ENCODE measurements around the gene BRPF1.

The BRPF1 gene

DNA sequence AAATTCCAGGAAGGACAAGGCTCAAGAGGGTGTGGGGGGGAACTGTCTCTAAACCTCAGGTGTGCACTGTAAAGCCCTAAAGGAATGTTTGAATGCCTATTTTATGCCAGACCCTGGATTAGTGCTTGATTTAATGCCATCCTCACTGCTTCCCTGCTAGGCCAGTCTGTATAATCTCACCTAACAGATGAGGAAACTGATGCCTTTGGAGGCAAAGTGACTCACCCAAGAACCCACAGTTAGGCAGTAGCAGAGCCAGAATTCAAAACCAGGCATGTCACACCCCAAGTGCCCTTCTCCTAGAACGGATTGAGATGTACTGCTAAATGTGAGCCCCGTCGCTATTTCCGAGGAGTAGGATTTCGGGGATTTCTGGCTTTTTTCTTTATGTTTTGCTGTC is 30.4 kb downstream of the BRPF1 start:
- TF ChIP-seq TCF12 (IDR thresholded peaks at IDR 0.05; ENCODE audit: low read depth), result no peak
- TF ChIP-seq, protein P1, sequence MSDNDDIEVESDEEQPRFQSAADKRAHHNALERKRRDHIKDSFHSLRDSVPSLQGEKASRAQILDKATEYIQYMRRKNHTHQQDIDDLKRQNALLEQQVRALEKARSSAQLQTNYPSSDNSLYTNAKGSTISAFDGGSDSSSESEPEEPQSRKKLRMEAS (IDR thresholded peaks at IDR 0.05), result no peak
- no peak for TF ChIP-seq REST (IDR thresholded peaks at IDR 0.05; ENCODE audit: low read depth)
- no peak for TF ChIP-seq CREB1 (IDR thresholded peaks at IDR 0.05; ENCODE audit: low read depth)
- no peak for TF ChIP-seq CEBPB (IDR thresholded peaks at IDR 0.05)
- no peak for TF ChIP-seq EP300 (IDR thresholded peaks at IDR 0.05; ENCODE audit: borderline replicate concordance)
- TF ChIP-seq TAF1 (IDR thresholded peaks at IDR 0.05; ENCODE audit: low read depth), result no peak
- TF ChIP-seq USF1 (IDR thresholded peaks at IDR 0.05), result no peak
- TF ChIP-seq NFIC (IDR thresholded peaks at IDR 0.05), result no peak
- no peak for TF ChIP-seq ZBTB7A (IDR thresholded peaks at IDR 0.05; ENCODE audit: low read depth)
- no peak for TF ChIP-seq TEAD4 (IDR thresholded peaks at IDR 0.05)
- TF ChIP-seq FOXM1 (IDR thresholded peaks at IDR 0.05; ENCODE audit: borderline replicate concordance, low read depth), result no peak
- no peak for TF ChIP-seq RAD21 (IDR thresholded peaks at IDR 0.05; ENCODE audit: low read depth)
- TF ChIP-seq YY1 (IDR thresholded peaks at IDR 0.05; ENCODE audit: low read depth), result no peak
- TF ChIP-seq EGR1 (IDR thresholded peaks at IDR 0.05), result no peak

DNA sequence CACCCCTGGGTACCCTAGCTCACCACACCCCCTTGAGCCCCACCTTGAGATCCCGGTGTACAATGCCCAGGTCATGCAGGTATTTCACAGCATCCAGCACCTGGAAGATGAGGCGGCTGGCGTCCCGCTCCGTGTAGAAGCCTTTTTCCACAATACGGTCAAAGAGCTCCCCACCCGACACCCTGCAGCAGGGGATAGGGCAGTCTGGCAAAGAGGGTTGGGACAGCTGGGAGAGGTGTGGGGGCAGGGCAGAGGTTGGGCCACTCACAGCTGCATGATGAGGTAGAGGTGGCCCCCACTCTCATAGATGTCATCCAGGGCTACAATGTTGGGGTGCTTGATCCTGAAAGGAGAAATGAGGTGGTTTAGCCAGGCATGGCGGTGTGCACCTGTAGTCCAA is 31.3 kb downstream of the BRPF1 start:
- TF ChIP-seq USF1 (IDR thresholded peaks at IDR 0.05) (no peak), EGR1 (IDR thresholded peaks at IDR 0.05) (no peak), YY1 (IDR thresholded peaks at IDR 0.05; ENCODE audit: low read depth) (no peak), NFIC (IDR thresholded peaks at IDR 0.05) (no peak), TCF12 (IDR thresholded peaks at IDR 0.05; ENCODE audit: low read depth) (no peak), RAD21 (IDR thresholded peaks at IDR 0.05; ENCODE audit: low read depth) (no peak), FOXM1 (IDR thresholded peaks at IDR 0.05; ENCODE audit: borderline replicate concordance, low read depth) (no peak), TAF1 (IDR thresholded peaks at IDR 0.05; ENCODE audit: low read depth) (no peak), CREB1 (IDR thresholded peaks at IDR 0.05; ENCODE audit: low read depth) (no peak), TEAD4 (IDR thresholded peaks at IDR 0.05) (no peak), ZBTB7A (IDR thresholded peaks at IDR 0.05; ENCODE audit: low read depth) (no peak), CEBPB (IDR thresholded peaks at IDR 0.05) (no peak), EP300 (IDR thresholded peaks at IDR 0.05; ENCODE audit: borderline replicate concordance) (no peak), REST (IDR thresholded peaks at IDR 0.05; ENCODE audit: low read depth) (no peak)
- TF ChIP-seq, protein P1 (IDR thresholded peaks at IDR 0.05), result no peak

DNA sequence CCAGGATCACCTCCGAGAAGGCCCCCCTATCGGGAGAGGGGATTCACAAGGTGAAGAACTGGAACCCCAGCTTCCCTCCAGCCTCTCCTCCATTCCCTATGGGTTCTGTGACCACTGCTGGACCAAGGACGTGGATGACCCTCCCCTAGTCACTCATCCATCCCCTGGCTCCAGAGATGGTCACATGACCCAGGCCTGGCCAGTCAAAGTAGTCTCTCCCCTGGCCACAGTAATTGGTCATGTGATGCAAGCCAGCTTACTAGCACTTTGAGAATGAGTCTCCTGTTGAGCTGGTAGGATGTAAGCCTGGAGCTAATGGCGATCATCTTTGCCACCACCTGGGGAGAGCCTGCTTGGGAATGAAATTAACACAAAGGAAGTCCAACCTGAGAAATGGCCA is 34.3 kb downstream of the BRPF1 start:
- TF ChIP-seq USF1 (IDR thresholded peaks at IDR 0.05) (peak; percentile 88), FOXM1 (IDR thresholded peaks at IDR 0.05; ENCODE audit: borderline replicate concordance, low read depth) (no peak)

GRCh38 chr3:9767418-9767817 is 35.9 kb downstream of the BRPF1 start:
- no peak for TF ChIP-seq NFIC (IDR thresholded peaks at IDR 0.05)
- TF ChIP-seq TEAD4 (IDR thresholded peaks at IDR 0.05), result no peak
- TF ChIP-seq CEBPB (IDR thresholded peaks at IDR 0.05), result no peak
- TF ChIP-seq, protein P1 (IDR thresholded peaks at IDR 0.05), result no peak
- TF ChIP-seq EP300 (IDR thresholded peaks at IDR 0.05; ENCODE audit: borderline replicate concordance), result no peak
- TF ChIP-seq USF1 (IDR thresholded peaks at IDR 0.05), result no peak
- no peak for TF ChIP-seq ZBTB7A (IDR thresholded peaks at IDR 0.05; ENCODE audit: low read depth)
- no peak for TF ChIP-seq CREB1 (IDR thresholded peaks at IDR 0.05; ENCODE audit: low read depth)
- TF ChIP-seq YY1 (IDR thresholded peaks at IDR 0.05; ENCODE audit: low read depth), result no peak
- no peak for TF ChIP-seq EGR1 (IDR thresholded peaks at IDR 0.05)
- no peak for TF ChIP-seq RAD21 (IDR thresholded peaks at IDR 0.05; ENCODE audit: low read depth)

DNA sequence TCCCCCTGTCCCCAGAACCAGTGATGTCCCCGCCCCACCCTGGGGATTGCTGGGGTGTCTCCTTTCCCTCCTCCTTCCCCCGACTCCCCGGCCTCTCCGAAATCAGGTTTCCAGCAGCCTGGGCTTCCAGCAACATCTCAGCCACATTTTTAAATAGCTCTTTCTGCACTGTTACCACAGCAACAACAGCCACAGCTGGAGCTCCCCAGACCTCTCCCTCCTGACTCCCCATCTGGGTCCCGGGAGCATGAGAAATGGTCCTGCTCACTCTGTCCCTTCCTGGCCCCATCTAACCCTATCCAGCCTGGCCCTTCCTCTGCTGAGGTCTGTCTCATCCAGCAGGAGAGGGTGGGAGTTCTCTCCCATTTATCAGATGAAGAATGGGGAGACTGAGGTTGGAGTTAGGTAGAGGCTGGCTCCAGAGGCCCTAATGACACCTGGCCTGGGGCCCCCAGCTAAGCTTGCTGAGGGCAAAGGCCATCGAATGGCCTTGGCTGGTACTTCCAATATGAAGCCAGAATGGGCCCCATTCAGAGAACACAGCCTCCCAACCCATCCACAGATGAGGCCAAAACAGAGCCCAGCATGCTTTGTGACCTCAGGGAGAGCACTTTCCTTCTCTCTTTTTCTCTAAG is 36.7 kb downstream of the BRPF1 start:
- no peak for TF ChIP-seq YY1 (IDR thresholded peaks at IDR 0.05; ENCODE audit: low read depth)
- TF ChIP-seq USF1 (IDR thresholded peaks at IDR 0.05), result no peak
- TF ChIP-seq TCF12 (IDR thresholded peaks at IDR 0.05; ENCODE audit: low read depth), result no peak

Measured in Ishikawa (cell line).